HUES48 (cell line): ENCODE results near the gene TPGS1.

ENCODE experiments used
- H3K27ac ChIP-seq: one replicate; pipeline ENCODE4 v1.7.0; 2013; ENCODE audit warnings: low read depth, low read length, inconsistent platforms
- H3K27me3 ChIP-seq: 2 replicates; pipeline ENCODE4 v1.6.1; 2013; ENCODE audit warnings: mild to moderate bottlenecking, low read length; ENCODE audit not compliant: control insufficient read depth, insufficient read depth
- H3K36me3 ChIP-seq: 2 replicates; pipeline ENCODE4 v1.6.1; 2013; ENCODE audit warnings: low read length; ENCODE audit not compliant: control insufficient read depth, insufficient read depth
- H3K4me1 ChIP-seq: 2 replicates; pipeline ENCODE4 v1.6.1; 2013; ENCODE audit warnings: mild to moderate bottlenecking, low read length; ENCODE audit not compliant: control insufficient read depth, insufficient read depth
- H3K4me3 ChIP-seq: 2 replicates; pipeline ENCODE4 v1.5.1; 2013; ENCODE audit warnings: mild to moderate bottlenecking, low read depth, low read length
- H3K9ac ChIP-seq: 2 replicates; pipeline ENCODE4 v1.6.1; 2013; ENCODE audit warnings: mild to moderate bottlenecking, low read depth, low read length, moderate library complexity
- H3K9me3 ChIP-seq: 2 replicates; pipeline ENCODE4 v1.6.1; 2013; ENCODE audit warnings: low read length; ENCODE audit not compliant: control insufficient read depth, insufficient read depth

The TPGS1 gene

DNA sequence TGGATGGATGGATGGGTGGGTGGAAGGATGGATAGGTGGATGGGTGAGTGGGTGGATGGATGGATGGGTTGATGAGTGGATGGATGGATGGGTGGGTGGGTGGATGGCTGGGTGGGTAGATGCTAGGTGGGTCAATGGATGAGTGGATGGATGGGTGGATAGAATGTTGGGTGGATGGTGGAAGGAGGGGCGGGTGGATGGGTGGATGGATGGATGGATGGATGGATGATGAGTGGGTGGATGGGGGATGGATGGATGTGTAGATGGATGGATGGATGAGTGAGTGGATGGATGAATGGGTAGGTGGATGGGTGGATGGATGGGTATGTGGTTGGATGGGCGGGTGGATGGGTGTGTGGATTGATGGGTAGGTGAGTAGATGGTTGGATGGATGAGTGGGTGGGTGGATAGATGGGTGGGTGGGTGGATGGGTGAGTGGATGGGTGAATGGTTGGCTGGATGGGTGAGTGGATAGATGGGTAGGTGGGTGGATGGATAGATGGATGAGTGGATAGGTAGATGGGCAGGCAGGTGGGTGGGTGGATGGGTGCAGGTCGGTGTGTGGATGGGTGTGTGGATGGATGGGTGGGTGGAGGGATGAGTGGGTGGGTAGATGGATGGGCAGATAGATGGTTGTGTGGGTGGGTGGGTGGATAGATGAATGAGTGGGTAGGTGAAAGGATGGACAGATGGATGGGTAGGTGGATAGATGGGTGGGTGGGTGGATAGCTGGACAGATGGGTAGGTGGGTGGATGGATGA, 42.1 kb upstream of the TPGS1 start:
- H3K27ac ChIP-seq: no peak overlapping the region
- H3K9ac ChIP-seq: no peak overlapping the region
- no peaks in the 10 kb centered on the region for H3K36me3 ChIP-seq
- no peaks in the 10 kb centered on the region for H3K9me3 ChIP-seq
- no peak overlapping the region for H3K4me3 ChIP-seq
- peaks cover 13% of the 10 kb centered on the region for H3K27me3 ChIP-seq
- no peaks in the 10 kb centered on the region for H3K4me1 ChIP-seq

GRCh38 chr19:467554-467953, 39.7 kb upstream of the TPGS1 start:
- H3K4me1 ChIP-seq: no peaks in the 10 kb centered on the region
- H3K27me3 ChIP-seq: peaks cover 2% of the 10 kb centered on the region
- H3K27ac ChIP-seq: no peak overlapping the region

DNA sequence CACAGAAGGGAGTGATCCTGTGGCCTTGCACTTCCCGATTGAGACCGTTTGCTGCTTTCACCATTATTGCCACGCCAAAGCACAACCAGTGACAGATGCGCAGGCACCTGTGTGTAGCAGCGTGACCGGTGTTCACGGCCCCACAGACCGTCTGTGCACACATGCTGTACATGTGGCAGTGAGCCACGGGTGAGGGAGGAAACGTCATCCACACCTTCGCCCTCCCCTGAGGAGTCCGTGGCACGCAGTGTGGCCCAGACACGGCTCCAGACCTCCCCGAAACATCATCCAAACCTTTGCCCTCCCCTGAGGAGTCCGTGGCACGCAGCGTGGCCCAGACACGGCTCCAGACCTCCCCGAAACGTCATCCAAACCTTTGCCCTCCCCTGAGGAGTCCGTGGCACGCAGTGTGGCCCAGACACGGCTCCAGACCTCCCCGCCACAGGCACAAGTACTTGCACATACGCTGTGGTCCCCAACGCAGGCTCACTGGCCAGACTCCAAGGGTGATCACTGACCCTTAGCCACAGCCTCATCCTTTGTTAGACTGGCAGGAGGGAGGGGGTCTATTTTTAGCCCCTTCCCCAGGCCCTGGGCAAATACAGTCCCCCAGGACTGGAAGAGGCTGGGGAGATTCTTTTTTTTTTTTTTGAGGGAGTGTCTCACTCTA, 38.6 kb upstream of the TPGS1 start:
- H3K27me3 ChIP-seq: no peaks in the 10 kb centered on the region
- H3K4me1 ChIP-seq: no peaks in the 10 kb centered on the region
- H3K4me3 ChIP-seq: no peak overlapping the region
- no peak overlapping the region for H3K27ac ChIP-seq
- H3K9me3 ChIP-seq: no peaks in the 10 kb centered on the region
- H3K9ac ChIP-seq: no peak overlapping the region
- no peaks in the 10 kb centered on the region for H3K36me3 ChIP-seq

More at GRCh38 chr19:467554-467953, 39.7 kb upstream of the TPGS1 start:
- Histone ChIP-seq H3K4me3 (no peak overlapping the region), H3K36me3 (no peaks in the 10 kb centered on the region), H3K9ac (no peak overlapping the region), H3K9me3 (no peaks in the 10 kb centered on the region)

- Histone ChIP-seq H3K9ac (no peak overlapping the region), H3K27me3 (no peaks in the 10 kb centered on the region), H3K9me3 (no peaks in the 10 kb centered on the region), H3K36me3 (no peaks in the 10 kb centered on the region), H3K27ac (no peak overlapping the region), H3K4me3 (no peak overlapping the region), H3K4me1 (no peaks in the 10 kb centered on the region)
These were observed 37.5 kb upstream of the TPGS1 start for GRCh38 chr19:469833-470232.

- Histone ChIP-seq H3K9ac (no peak overlapping the region), H3K4me1 (no peaks in the 10 kb centered on the region), H3K36me3 (no peaks in the 10 kb centered on the region), H3K27me3 (no peaks in the 10 kb centered on the region), H3K27ac (no peak overlapping the region), H3K9me3 (no peaks in the 10 kb centered on the region), H3K4me3 (no peak overlapping the region)
These were observed 36.6 kb upstream of the TPGS1 start for GRCh38 chr19:470701-471100.

DNA sequence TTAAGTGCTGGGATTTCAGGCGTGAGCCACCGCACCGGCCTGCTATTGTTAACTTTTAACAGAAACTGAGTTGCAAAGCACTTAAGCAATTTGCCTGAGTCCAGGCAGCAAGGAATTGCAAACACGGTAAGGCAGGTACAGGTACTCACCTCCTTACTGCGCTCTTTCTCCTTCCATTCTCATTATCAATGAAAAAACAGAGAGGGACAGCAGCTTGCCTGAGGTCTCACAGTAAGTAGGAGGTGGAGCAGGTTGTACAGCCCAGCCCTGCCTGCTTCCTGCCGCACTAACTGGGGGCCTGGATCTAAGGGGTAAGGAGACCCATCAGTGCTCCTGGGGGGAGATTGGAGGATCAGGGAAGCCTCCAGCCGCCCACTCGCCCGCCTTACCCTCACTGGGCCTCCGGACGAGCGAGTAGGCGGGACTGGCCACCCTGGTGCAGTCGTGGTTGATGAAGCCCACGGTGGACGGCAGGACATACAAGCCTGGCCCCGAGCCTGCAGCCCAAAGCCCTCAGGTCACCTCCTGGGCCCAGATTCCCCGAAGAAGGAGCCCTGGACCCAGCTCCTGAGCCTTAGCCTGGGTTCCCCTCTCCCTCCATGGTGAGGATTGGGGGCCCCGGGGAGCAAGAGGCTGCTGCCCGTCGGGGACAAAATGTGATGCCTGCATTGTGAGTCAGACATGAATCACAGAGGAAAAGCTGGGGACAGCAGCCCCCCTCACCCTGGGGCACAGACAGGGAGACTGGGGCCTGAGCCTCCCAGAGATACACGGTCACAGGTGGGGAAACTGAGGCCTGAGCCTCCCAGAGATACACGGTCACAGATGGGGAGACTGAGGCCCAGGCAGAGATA, 35.1 kb upstream of the TPGS1 start:
- no peak overlapping the region for H3K4me3 ChIP-seq
- H3K36me3 ChIP-seq: no peaks in the 10 kb centered on the region
- H3K27me3 ChIP-seq: no peaks in the 10 kb centered on the region
- H3K4me1 ChIP-seq: no peaks in the 10 kb centered on the region
- no peak overlapping the region for H3K9ac ChIP-seq
- no peak overlapping the region for H3K27ac ChIP-seq
- H3K9me3 ChIP-seq: no peaks in the 10 kb centered on the region

GRCh38 chr19:474126-475078, 32.9 kb upstream of the TPGS1 start:
- Histone ChIP-seq H3K4me1 (no peaks in the 10 kb centered on the region; the same call in 1 of the 2 replicates), H3K36me3 (no peaks in the 10 kb centered on the region), H3K27ac (no peak overlapping the region), H3K9ac (no peak overlapping the region), H3K27me3 (no peaks in the 10 kb centered on the region), H3K9me3 (no peaks in the 10 kb centered on the region), H3K4me3 (no peak overlapping the region)

DNA sequence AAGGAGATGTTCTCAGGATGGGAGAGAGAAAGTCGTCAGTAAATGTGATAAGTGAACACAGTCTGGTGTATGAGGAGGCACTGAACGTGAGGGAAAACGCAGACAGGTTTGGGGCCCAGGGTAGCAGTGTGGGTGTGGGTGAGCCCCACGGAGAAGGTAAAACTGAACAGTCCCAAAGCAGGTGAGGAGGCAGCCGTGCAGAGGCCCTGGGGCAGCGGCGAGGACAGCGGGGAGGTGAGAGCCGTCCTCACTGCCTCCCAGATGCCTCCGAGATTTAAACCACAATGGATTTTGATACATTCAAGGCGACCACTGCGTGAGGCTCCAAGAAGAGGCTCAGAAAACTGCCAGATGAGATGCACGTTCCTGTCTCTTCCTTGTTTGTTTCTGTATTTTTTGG, 31.9 kb upstream of the TPGS1 start:
- no peaks in the 10 kb centered on the region; the same call in 1 of the 2 replicates for H3K4me1 ChIP-seq
- no peaks in the 10 kb centered on the region for H3K36me3 ChIP-seq
- no peaks in the 10 kb centered on the region for H3K27me3 ChIP-seq
- H3K4me3 ChIP-seq: no peak overlapping the region
- no peaks in the 10 kb centered on the region for H3K9me3 ChIP-seq
- no peak overlapping the region for H3K9ac ChIP-seq
- H3K27ac ChIP-seq: no peak overlapping the region

GRCh38 chr19:478236-478903, 28.9 kb upstream of the TPGS1 start:
- H3K4me3 ChIP-seq: no peak overlapping the region
- H3K9me3 ChIP-seq: no peaks in the 10 kb centered on the region
- no peaks in the 10 kb centered on the region; the same call in 1 of the 2 replicates for H3K4me1 ChIP-seq
- H3K36me3 ChIP-seq: no peaks in the 10 kb centered on the region
- no peak overlapping the region for H3K9ac ChIP-seq
- H3K27me3 ChIP-seq: no peaks in the 10 kb centered on the region
- H3K27ac ChIP-seq: no peak overlapping the region

GRCh38 chr19:478976-479375, 28.3 kb upstream of the TPGS1 start:
- no peaks in the 10 kb centered on the region for H3K27me3 ChIP-seq
- H3K4me3 ChIP-seq: no peak overlapping the region
- H3K36me3 ChIP-seq: no peaks in the 10 kb centered on the region
- H3K9me3 ChIP-seq: no peaks in the 10 kb centered on the region
- no peak overlapping the region for H3K9ac ChIP-seq
- no peaks in the 10 kb centered on the region; the same call in 1 of the 2 replicates for H3K4me1 ChIP-seq
- no peak overlapping the region for H3K27ac ChIP-seq
